HepG2 (cell line): Measurements from ENCODE around the gene ACADVL. TPM values are rescaled to one million over a fixed set of nuclear protein-coding genes. Genes with fewer than 3 reads are reported as not detected.

ENCODE experiments used
- DR1 ChIP-seq: sonication (generic); formaldehyde crosslinking; IDR thresholded peaks from 2 replicates; pipeline ENCODE4 v1.8.0; 2021; ENCODE audit warnings: mild to moderate bottlenecking, missing genetic modification reagents, inconsistent platforms
- FOSL1 ChIP-seq: sonication (generic); formaldehyde crosslinking; IDR thresholded peaks from 2 replicates; pipeline ENCODE4 v1.9.0; 2021; ENCODE audit warnings: missing genetic modification reagents, borderline replicate concordance
- HNRNPH1 ChIP-seq: fragments of 200-400 bp; formaldehyde crosslinking; optimal IDR thresholded peaks from 2 replicates; pipeline ENCODE3; 2017; ENCODE audit warnings: mild to moderate bottlenecking, low read depth, low read length
- JUND ChIP-seq: sonication (generic); formaldehyde crosslinking; IDR thresholded peaks from 2 replicates; pipeline ENCODE4 v1.8.0; 2022; ENCODE audit warnings: mild to moderate bottlenecking, missing genetic modification reagents
- RFX3 ChIP-seq: IDR thresholded peaks from 2 replicates; pipeline ENCODE4 v1.6.1; 2016; ENCODE audit warnings: missing biosample characterization, missing genetic modification reagents
- TOPORS ChIP-seq: sonication (generic); formaldehyde crosslinking; IDR thresholded peaks from 2 replicates; pipeline ENCODE4 v1.8.0; 2023; ENCODE audit warnings: mild to moderate bottlenecking, missing genetic modification reagents
- ZBTB7B ChIP-seq: sonication (generic); formaldehyde crosslinking; IDR thresholded peaks from 2 replicates; pipeline ENCODE4 v1.4.0; 2020; ENCODE audit warnings: missing genetic modification reagents
- ZNF761 ChIP-seq: sonication (generic); formaldehyde crosslinking; conservative IDR thresholded peaks from 2 replicates; pipeline ENCODE4 v1.4.0; 2020; ENCODE audit warnings: mild to moderate bottlenecking, missing genetic modification reagents
- ZNF780A ChIP-seq: sonication (generic); formaldehyde crosslinking; IDR thresholded peaks from 2 replicates; pipeline ENCODE4 v1.8.0; 2022; ENCODE audit warnings: mild to moderate bottlenecking, missing genetic modification reagents, moderate library complexity
- polyA plus RNA-seq, 8 experiments: library from polyadenylated mRNA; depleted of rRNA in 3 of 8; stranded (reverse) in 7 of 8; unstranded in 1 of 8; fragments of >200 nt; fragmentation: Illumina TruSeq in 4 of 8; extraction: Trizol in 4 of 8; gene quantifications; 2 replicates each; pipeline versions ENCODE4 v1.2.1 to v1.2.3, GENCODE V29; 2011 to 2016; ENCODE audit warnings: low read depth in 4 of 8, missing spikeins in 1 of 8, mixed read lengths in 1 of 8; ENCODE audit not compliant: insufficient read depth in 1 of 8
- total RNA-seq, 5 experiments: library from RNA; depleted of rRNA; stranded (reverse); fragments of >200 nt; fragmentation: Illumina TruSeq; extraction: Trizol; gene quantifications; 2 replicates each; pipeline ENCODE4 v1.2.3, GENCODE V29; 2016; ENCODE audit warnings: low read depth in 1 of 5
- TF ChIP-seq, protein P1 (sequence below): sonication (generic); formaldehyde crosslinking; IDR thresholded peaks from one replicate; pipeline ENCODE4 v1.5.1; 2020; ENCODE audit warnings: mild to moderate bottlenecking, missing genetic modification reagents; ENCODE audit errors: not compliant biosample characterization
- TF ChIP-seq, protein P2 (sequence below): sonication (generic); formaldehyde crosslinking; IDR thresholded peaks from 2 replicates; pipeline ENCODE4 v1.4.0; 2020; ENCODE audit warnings: missing genetic modification reagents
- TF ChIP-seq, protein P3 (sequence below): sonication (generic); formaldehyde crosslinking; IDR thresholded peaks from 2 replicates; pipeline ENCODE4 v1.8.0; 2022; ENCODE audit warnings: mild to moderate bottlenecking, missing genetic modification reagents; ENCODE audit not compliant: insufficient replicate concordance
- TF ChIP-seq, protein P4 (sequence below): sonication (generic); formaldehyde crosslinking; IDR thresholded peaks from 2 replicates; pipeline ENCODE4 v1.4.0; 2020; ENCODE audit warnings: missing genetic modification reagents

The ACADVL gene
- total and polyA plus RNA-seq, 2 of the 13 experiments (the other 11 are each of a cell fraction or from before 2014, with no cell fraction given): 219 to 412 TPM

DNA sequence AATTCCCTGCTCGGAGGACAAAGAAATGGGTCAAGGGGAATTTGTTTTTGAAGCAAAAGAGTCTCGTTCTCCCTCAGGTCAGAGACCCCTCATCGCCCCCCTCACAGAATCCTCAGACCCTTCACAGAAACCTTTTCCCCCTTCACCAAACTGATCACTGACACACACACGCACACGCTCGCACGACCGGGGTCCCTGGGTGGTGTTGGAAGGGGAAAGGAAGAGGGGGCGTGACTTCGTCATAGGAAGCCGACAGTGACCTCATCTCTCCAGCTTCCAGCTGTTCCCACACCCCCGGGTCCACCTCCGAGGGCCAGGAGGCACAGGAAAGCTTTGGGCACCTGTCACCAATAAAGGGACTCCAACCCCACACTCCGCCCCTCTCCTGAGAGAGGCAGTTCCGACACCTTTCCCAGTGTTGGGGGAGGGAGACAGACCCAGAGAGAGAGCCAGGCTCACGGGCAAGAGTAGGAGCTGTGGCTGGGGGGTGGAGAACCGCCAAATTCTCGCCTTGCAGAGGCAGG lies 41.7 kb upstream of the ACADVL start (continued):
- TF ChIP-seq, protein P1, sequence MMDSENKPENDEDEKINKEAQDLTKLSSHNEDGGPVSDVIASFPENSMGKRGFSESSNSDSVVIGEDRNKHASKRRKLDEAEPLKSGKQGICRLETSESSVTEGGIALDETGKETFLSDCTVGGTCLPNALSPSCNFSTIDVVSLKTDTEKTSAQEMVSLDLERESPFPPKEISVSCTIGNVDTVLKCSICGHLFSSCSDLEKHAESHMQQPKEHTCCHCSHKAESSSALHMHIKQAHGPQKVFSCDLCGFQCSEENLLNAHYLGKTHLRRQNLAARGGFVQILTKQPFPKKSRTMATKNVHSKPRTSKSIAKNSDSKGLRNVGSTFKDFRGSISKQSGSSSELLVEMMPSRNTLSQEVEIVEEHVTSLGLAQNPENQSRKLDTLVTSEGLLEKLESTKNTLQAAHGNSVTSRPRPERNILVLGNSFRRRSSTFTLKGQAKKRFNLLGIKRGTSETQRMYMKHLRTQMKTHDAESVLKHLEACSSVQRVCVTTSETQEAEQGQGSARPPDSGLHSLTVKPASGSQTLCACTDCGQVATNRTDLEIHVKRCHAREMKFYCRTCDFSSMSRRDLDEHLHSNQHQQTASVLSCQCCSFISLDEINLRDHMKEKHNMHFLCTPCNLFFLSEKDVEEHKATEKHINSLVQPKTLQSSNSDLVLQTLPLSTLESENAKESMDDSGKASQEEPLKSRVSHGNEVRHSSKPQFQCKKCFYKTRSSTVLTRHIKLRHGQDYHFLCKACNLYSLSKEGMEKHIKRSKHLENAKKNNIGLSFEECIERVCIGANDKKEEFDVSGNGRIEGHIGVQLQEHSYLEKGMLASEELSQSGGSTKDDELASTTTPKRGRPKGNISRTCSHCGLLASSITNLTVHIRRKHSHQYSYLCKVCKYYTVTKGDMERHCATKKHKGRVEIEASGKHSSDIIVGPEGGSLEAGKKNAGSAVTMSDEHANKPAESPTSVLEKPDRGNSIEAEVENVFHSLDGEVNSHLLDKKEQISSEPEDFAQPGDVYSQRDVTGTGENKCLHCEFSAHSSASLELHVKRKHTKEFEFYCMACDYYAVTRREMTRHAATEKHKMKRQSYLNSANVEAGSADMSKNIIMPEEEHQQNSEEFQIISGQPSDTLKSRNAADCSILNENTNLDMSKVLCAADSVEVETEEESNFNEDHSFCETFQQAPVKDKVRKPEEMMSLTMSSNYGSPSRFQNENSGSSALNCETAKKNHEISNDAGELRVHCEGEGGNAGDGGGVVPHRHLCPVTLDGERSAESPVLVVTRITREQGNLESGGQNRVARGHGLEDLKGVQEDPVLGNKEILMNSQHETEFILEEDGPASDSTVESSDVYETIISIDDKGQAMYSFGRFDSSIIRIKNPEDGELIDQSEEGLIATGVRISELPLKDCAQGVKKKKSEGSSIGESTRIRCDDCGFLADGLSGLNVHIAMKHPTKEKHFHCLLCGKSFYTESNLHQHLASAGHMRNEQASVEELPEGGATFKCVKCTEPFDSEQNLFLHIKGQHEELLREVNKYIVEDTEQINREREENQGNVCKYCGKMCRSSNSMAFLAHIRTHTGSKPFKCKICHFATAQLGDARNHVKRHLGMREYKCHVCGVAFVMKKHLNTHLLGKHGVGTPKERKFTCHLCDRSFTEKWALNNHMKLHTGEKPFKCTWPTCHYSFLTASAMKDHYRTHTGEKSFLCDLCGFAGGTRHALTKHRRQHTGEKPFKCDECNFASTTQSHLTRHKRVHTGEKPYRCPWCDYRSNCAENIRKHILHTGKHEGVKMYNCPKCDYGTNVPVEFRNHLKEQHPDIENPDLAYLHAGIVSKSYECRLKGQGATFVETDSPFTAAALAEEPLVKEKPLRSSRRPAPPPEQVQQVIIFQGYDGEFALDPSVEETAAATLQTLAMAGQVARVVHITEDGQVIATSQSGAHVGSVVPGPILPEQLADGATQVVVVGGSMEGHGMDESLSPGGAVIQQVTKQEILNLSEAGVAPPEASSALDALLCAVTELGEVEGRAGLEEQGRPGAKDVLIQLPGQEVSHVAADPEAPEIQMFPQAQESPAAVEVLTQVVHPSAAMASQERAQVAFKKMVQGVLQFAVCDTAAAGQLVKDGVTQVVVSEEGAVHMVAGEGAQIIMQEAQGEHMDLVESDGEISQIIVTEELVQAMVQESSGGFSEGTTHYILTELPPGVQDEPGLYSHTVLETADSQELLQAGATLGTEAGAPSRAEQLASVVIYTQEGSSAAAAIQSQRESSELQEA: no peak
- TF ChIP-seq FOSL1 (CRISPR knock-in tag) (no peak), ZNF780A (no peak), HNRNPH1 (peak; percentile 71), ZNF761 (CRISPR knock-in tag) (no peak), RFX3 (CRISPR knock-in tag) (no peak), DR1 (CRISPR knock-in tag) (no peak), JUND (CRISPR knock-in tag) (no peak), TOPORS (no peak), ZBTB7B (0 out of 2 replicates have a peak, but pooled peaks have one; percentile 14)
- TF ChIP-seq, protein P2, sequence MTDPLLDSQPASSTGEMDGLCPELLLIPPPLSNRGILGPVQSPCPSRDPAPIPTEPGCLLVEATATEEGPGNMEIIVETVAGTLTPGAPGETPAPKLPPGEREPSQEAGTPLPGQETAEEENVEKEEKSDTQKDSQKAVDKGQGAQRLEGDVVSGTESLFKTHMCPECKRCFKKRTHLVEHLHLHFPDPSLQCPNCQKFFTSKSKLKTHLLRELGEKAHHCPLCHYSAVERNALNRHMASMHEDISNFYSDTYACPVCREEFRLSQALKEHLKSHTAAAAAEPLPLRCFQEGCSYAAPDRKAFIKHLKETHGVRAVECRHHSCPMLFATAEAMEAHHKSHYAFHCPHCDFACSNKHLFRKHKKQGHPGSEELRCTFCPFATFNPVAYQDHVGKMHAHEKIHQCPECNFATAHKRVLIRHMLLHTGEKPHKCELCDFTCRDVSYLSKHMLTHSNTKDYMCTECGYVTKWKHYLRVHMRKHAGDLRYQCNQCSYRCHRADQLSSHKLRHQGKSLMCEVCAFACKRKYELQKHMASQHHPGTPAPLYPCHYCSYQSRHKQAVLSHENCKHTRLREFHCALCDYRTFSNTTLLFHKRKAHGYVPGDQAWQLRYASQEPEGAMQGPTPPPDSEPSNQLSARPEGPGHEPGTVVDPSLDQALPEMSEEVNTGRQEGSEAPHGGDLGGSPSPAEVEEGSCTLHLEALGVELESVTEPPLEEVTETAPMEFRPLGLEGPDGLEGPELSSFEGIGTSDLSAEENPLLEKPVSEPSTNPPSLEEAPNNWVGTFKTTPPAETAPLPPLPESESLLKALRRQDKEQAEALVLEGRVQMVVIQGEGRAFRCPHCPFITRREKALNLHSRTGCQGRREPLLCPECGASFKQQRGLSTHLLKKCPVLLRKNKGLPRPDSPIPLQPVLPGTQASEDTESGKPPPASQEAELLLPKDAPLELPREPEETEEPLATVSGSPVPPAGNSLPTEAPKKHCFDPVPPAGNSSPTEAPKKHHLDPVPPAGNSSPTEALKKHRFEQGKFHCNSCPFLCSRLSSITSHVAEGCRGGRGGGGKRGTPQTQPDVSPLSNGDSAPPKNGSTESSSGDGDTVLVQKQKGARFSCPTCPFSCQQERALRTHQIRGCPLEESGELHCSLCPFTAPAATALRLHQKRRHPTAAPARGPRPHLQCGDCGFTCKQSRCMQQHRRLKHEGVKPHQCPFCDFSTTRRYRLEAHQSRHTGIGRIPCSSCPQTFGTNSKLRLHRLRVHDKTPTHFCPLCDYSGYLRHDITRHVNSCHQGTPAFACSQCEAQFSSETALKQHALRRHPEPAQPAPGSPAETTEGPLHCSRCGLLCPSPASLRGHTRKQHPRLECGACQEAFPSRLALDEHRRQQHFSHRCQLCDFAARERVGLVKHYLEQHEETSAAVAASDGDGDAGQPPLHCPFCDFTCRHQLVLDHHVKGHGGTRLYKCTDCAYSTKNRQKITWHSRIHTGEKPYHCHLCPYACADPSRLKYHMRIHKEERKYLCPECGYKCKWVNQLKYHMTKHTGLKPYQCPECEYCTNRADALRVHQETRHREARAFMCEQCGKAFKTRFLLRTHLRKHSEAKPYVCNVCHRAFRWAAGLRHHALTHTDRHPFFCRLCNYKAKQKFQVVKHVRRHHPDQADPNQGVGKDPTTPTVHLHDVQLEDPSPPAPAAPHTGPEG (CRISPR knock-in tag): no peak
- TF ChIP-seq, protein P3, sequence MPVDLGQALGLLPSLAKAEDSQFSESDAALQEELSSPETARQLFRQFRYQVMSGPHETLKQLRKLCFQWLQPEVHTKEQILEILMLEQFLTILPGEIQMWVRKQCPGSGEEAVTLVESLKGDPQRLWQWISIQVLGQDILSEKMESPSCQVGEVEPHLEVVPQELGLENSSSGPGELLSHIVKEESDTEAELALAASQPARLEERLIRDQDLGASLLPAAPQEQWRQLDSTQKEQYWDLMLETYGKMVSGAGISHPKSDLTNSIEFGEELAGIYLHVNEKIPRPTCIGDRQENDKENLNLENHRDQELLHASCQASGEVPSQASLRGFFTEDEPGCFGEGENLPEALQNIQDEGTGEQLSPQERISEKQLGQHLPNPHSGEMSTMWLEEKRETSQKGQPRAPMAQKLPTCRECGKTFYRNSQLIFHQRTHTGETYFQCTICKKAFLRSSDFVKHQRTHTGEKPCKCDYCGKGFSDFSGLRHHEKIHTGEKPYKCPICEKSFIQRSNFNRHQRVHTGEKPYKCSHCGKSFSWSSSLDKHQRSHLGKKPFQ (CRISPR knock-in tag): no peak
- TF ChIP-seq, protein P4, sequence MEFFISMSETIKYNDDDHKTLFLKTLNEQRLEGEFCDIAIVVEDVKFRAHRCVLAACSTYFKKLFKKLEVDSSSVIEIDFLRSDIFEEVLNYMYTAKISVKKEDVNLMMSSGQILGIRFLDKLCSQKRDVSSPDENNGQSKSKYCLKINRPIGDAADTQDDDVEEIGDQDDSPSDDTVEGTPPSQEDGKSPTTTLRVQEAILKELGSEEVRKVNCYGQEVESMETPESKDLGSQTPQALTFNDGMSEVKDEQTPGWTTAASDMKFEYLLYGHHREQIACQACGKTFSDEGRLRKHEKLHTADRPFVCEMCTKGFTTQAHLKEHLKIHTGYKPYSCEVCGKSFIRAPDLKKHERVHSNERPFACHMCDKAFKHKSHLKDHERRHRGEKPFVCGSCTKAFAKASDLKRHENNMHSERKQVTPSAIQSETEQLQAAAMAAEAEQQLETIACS: no peak
